Adrenal gland (tissue), 12 donors: Measurements from ENCODE around the gene CCK. TPM values are rescaled to one million over a fixed set of nuclear protein-coding genes. Genes with fewer than 3 reads are reported as not detected.

Source experiments
- DNase-seq, 7 donors: peaks; one replicate each; pipeline ENCODE4 v3.0.0-alpha.2; 2019 to 2020
- H3K27ac ChIP-seq, 5 donors: fragments of 200-600 bp; sonication (generic) in 4 of 5; 1 replicate in 3 of 5; 2 replicates in 2 of 5; pipeline versions ENCODE4 v1.5.1 to v1.8.0; 2016 to 2020; ENCODE audit warnings: mild to moderate bottlenecking in 1 of 5
- H3K27me3 ChIP-seq: fragments of 200-600 bp; 2 replicates; pipeline ENCODE4 v1.8.0; 2021
- H3K36me3 ChIP-seq, 2 donors: fragments of 200-600 bp; replicated peaks in 1 of 2; 1 replicate in 1 of 2; 2 replicates in 1 of 2; pipeline versions ENCODE4 v1.5.1 to v1.8.0; 2018 to 2022
- H3K4me1 ChIP-seq, 2 donors: fragments of 200-600 bp; replicated peaks in 1 of 2; 1 replicate in 1 of 2; 2 replicates in 1 of 2; pipeline versions ENCODE4 v1.5.1 to v1.8.0; 2018 to 2021
- H3K4me3 ChIP-seq, 4 donors: fragments of 200-600 bp; sonication (generic) in 3 of 4; one replicate each; pipeline ENCODE4 v1.5.1; 2016 to 2018
- H3K9me3 ChIP-seq, 3 donors: fragments of 200-600 bp; sonication (generic) in 1 of 3; replicated peaks in 1 of 3; 1 replicate in 2 of 3; 2 replicates in 1 of 3; pipeline versions ENCODE4 v1.5.1 to v1.8.0; 2016 to 2021
- CTCF ChIP-seq, 6 experiments: fragments of 450-650 bp in 4 of 6; fragments of 200-600 bp in 2 of 6; sonication (generic) in 1 of 6; IDR thresholded peaks; 1 replicate in 5 of 6; 2 replicates in 1 of 6; pipeline versions ENCODE4 v1.5.1 to v1.8.0; 2016 to 2021; ENCODE audit warnings: antibody characterized with exemption in 6 of 6, mild to moderate bottlenecking in 2 of 6, moderate library complexity in 1 of 6
- POLR2A ChIP-seq, 2 donors: fragments of 450-650 bp; IDR thresholded peaks; one replicate each; pipeline ENCODE4 v1.6.1; 2017; ENCODE audit warnings: antibody characterized with exemption in 2 of 2, mild to moderate bottlenecking in 2 of 2, moderate library complexity in 1 of 2
- WGBS, 4 donors: extraction: QIAGEN DNeasy Blood & Tissue Kit in 2 of 4; methylation state at CpG; one replicate each; pipeline versions ENCODE4 v1.1.5 to v1.1.7; 2013 to 2017; 5-methylcytosine and 5-hydroxymethylcytosine counted together
- intact Hi-C, 2 donors: fragments of 100-400 bp; cut with DNase I; formaldehyde crosslinking; loops; one replicate each; pipeline versions ENCODE4 v1.14.1 to v1.15.0; 2022 to 2023
- polyA plus RNA-seq, 3 donors: library from polyadenylated mRNA; stranded (reverse); fragments of 200-250 nt in 2 of 3; fragments of 350-450 nt in 1 of 3; fragmentation: Illumina TruSeq in 1 of 3; extraction: RNeasy Lipid Tissue Mini Kit (QIAGEN cat#74804) in 1 of 3; gene quantifications; one replicate each; pipeline ENCODE4 v1.2.3, GENCODE V29; 2013 to 2014
- small RNA-seq, 2 donors: library from RNA; depleted of rRNA; stranded (forward); fragments of <200 nt; gene quantifications; one replicate each; pipeline ENCODE3, GENCODE V24; 2016
- total RNA-seq, 9 donors: library from RNA; depleted of rRNA in 4 of 9; stranded (reverse); fragments of >200 nt in 4 of 9; fragments of 120-200 nt in 1 of 9; fragmentation: NEBNext Ultra II Directional in 1 of 9; extraction: Animal tissue kit (Norgen Biotek cat#: 25700) in 1 of 9; gene quantifications; one replicate each; pipeline versions ENCODE4 v1.1.0 to v1.2.4, GENCODE V29; 2013 to 2023
- donor health status: healthy with polysubstance abuse.
- donor health status: Bipolar disorder and iron deficiency.
- donor health status: DM: yes; HTN: yes; CAD: no.
- donor health status: DM: no; HTN: no; CAD: no.
- donor health status: DM: no; HTN: no; CAD: no.
- donor health status: DM: yes; HTN: yes; CAD: no.

CCK gene
- total and polyA plus RNA-seq, 12 donors = 0.13 to 5.5 (median 0.59) TPM; not detected in 4

GRCh38 chr3:42213417-42213816 is 52.6 kb downstream of the CCK start:
- no peak for DNase-seq
- TF ChIP-seq POLR2A (IDR thresholded peaks at IDR 0.05) = no peak
- TF ChIP-seq CTCF (IDR thresholded peaks at IDR 0.05) = no peak
- intact Hi-C loops = no loop called here
- WGBS, 4 donors = 82 to 89% (median 84%) methylated on average over 6 of the region's 6 CpGs
- Histone ChIP-seq H3K4me1 (no peaks in the 10 kb centered on the region), H3K27ac (no peak overlapping the region), H3K36me3 (peaks cover 0 to 6% of the 10 kb centered on the region in 2 donors), H3K4me3 (no peak overlapping the region), H3K27me3 (no peaks in the 10 kb centered on the region), H3K9me3 (no peaks in the 10 kb centered on the region)

GRCh38 chr3:42210726-42211125 is 55.3 kb downstream of the CCK start:
- Histone ChIP-seq H3K27ac (no peak overlapping the region), H3K36me3 (peaks cover 0 to 6% of the 10 kb centered on the region in 2 donors), H3K4me3 (no peak overlapping the region), H3K4me1 (no peaks in the 10 kb centered on the region), H3K9me3 (no peaks in the 10 kb centered on the region), H3K27me3 (no peaks in the 10 kb centered on the region)
- intact Hi-C loops = no loop called here
- no peak for TF ChIP-seq CTCF (IDR thresholded peaks at IDR 0.05)
- TF ChIP-seq POLR2A (IDR thresholded peaks at IDR 0.05) = no peak
- DNase-seq = no peak
- 49 to 100% (median 83%) methylated on average over 2 of the region's 2 CpGs for WGBS, 4 donors

GRCh38 chr3:42209917-42210316 is 56.1 kb downstream of the CCK start:
- Histone ChIP-seq H3K9me3 (no peaks in the 10 kb centered on the region), H3K27ac (no peak overlapping the region), H3K36me3 (peaks cover 0 to 6% of the 10 kb centered on the region in 2 donors), H3K4me1 (no peaks in the 10 kb centered on the region), H3K4me3 (no peak overlapping the region), H3K27me3 (no peaks in the 10 kb centered on the region)
- no peak for DNase-seq
- intact Hi-C loops = no loop called here
- no peak for TF ChIP-seq CTCF (IDR thresholded peaks at IDR 0.05)
- no peak for TF ChIP-seq POLR2A (IDR thresholded peaks at IDR 0.05)
- WGBS, 4 donors = 78 to 95% (median 89%) methylated on average over 2 to 12 of the region's 12 CpGs

Small RNAs within 50 kb of the gene (small RNA-seq; reads per million reads assigned to genes)
- gene RNU4-78P = 0 reads per million in 2 donors

Other genes with a start within 250 kb of the CCK start
- 10 to 100 TPM; 24.6 to 38.1 (median 26.5) TPM for gene TRAK1, start 174.8 kb downstream of the CCK start, total RNA-seq
- gene TRAK1, start 174.8 kb downstream of the CCK start, polyA plus RNA-seq = 10 to 100 TPM; 13.1 to 20.1 (median 18.7) TPM
- not detected for gene LYZL4, start 144.4 kb upstream of the CCK start, total RNA-seq
- not detected for gene LYZL4, start 144.4 kb upstream of the CCK start, polyA plus RNA-seq
- gene VIPR1, start 236.5 kb upstream of the CCK start, total RNA-seq = 10 to 100 TPM in 3 of 9 donors, 1 to 10 TPM in 5, under 1 TPM in 1; 0.55 to 24.4 (median 2.7) TPM
- gene VIPR1, start 236.5 kb upstream of the CCK start, polyA plus RNA-seq = 1 to 10 TPM; 2.6 to 9.2 (median 4.2) TPM